HepG2 (cell line): ENCODE data around the gene NOC2L. TPM values are rescaled to one million over a fixed set of nuclear protein-coding genes. Genes with fewer than 3 reads are reported as not detected.

ENCODE experiments used
- BRD4 ChIP-seq: sonication (generic); formaldehyde crosslinking; IDR thresholded peaks from 2 replicates; pipeline ENCODE4 v1.4.0; 2020; ENCODE audit warnings: missing genetic modification reagents
- FOSL1 ChIP-seq: sonication (generic); formaldehyde crosslinking; IDR thresholded peaks from 2 replicates; pipeline ENCODE4 v1.9.0; 2021; ENCODE audit warnings: missing genetic modification reagents, borderline replicate concordance
- FOXC1 ChIP-seq: sonication (generic); formaldehyde crosslinking; IDR thresholded peaks from 2 replicates; pipeline ENCODE4 v1.8.0; 2022; ENCODE audit warnings: mild to moderate bottlenecking, missing genetic modification reagents, borderline replicate concordance
- HNRNPLL ChIP-seq: fragments of 200-400 bp; formaldehyde crosslinking; IDR thresholded peaks from 2 replicates; pipeline ENCODE4 v1.6.1; 2017; ENCODE audit warnings: mild to moderate bottlenecking, low read depth, low read length; ENCODE audit not compliant: poor library complexity, severe bottlenecking
- NR1H2 ChIP-seq: sonication (generic); formaldehyde crosslinking; IDR thresholded peaks from 2 replicates; pipeline ENCODE4 v1.8.1; 2022; ENCODE audit warnings: low read depth, missing genetic modification reagents, borderline replicate concordance
- NR2C2 ChIP-seq: sonication (generic); formaldehyde crosslinking; IDR thresholded peaks from 2 replicates; pipeline ENCODE4 v1.4.0; 2020; ENCODE audit warnings: missing genetic modification reagents, mild to moderate bottlenecking, moderate library complexity, borderline replicate concordance
- RNF2 ChIP-seq: fragments of 450-650 bp; conservative IDR thresholded peaks from 2 replicates; pipeline ENCODE4 v1.6.1; 2016; ENCODE audit warnings: low read depth
- TCF12 ChIP-seq, 2 experiments: fragments of 450-650 bp in 1 of 2; sonication (generic) in 1 of 2; formaldehyde crosslinking in 1 of 2; IDR thresholded peaks; 2 replicates each; pipeline versions ENCODE4 v1.6.1 to v1.8.0; 2017 to 2022; ENCODE audit warnings: antibody characterized with exemption in 1 of 2, mild to moderate bottlenecking in 1 of 2, missing genetic modification reagents in 1 of 2, moderate library complexity in 1 of 2
- ZC3H13 ChIP-seq: sonication (generic); formaldehyde crosslinking; IDR thresholded peaks from 2 replicates; pipeline ENCODE4 v1.8.1; 2023; ENCODE audit warnings: mild to moderate bottlenecking, missing genetic modification reagents, moderate library complexity
- ZFP90 ChIP-seq: sonication (generic); formaldehyde crosslinking; IDR thresholded peaks from 2 replicates; pipeline ENCODE4 v1.8.0; 2022; ENCODE audit warnings: missing genetic modification reagents, mild to moderate bottlenecking, inconsistent platforms, borderline replicate concordance
- ZNF143 ChIP-seq: sonication (generic); formaldehyde crosslinking; IDR thresholded peaks from 2 replicates; pipeline ENCODE4 v1.4.0; 2020; ENCODE audit warnings: missing genetic modification reagents
- ZNF350 ChIP-seq: sonication (generic); formaldehyde crosslinking; IDR thresholded peaks from 2 replicates; pipeline ENCODE4 v1.4.0; 2020; ENCODE audit warnings: mild to moderate bottlenecking, low read depth, missing genetic modification reagents, borderline replicate concordance
- ZNF547 ChIP-seq: sonication (generic); formaldehyde crosslinking; IDR thresholded peaks from 2 replicates; pipeline ENCODE4 v1.5.1; 2020; ENCODE audit warnings: mild to moderate bottlenecking, missing genetic modification reagents
- ZSCAN12 ChIP-seq: sonication (generic); formaldehyde crosslinking; IDR thresholded peaks from 2 replicates; pipeline ENCODE4 v1.9.0; 2021; ENCODE audit warnings: mild to moderate bottlenecking, missing genetic modification reagents
- ZSCAN21 ChIP-seq: sonication (generic); formaldehyde crosslinking; IDR thresholded peaks from 2 replicates; pipeline ENCODE4 v1.8.0; 2022; ENCODE audit warnings: mild to moderate bottlenecking, missing genetic modification reagents, moderate library complexity, borderline replicate concordance
- polyA plus RNA-seq, 8 experiments: library from polyadenylated mRNA; depleted of rRNA in 3 of 8; stranded (reverse) in 7 of 8; unstranded in 1 of 8; fragments of >200 nt; fragmentation: Illumina TruSeq in 4 of 8; extraction: Trizol in 4 of 8; gene quantifications; 2 replicates each; pipeline versions ENCODE4 v1.2.1 to v1.2.3, GENCODE V29; 2011 to 2016; ENCODE audit warnings: low read depth in 4 of 8, missing spikeins in 1 of 8, mixed read lengths in 1 of 8; ENCODE audit not compliant: insufficient read depth in 1 of 8
- total RNA-seq, 5 experiments: library from RNA; depleted of rRNA; stranded (reverse); fragments of >200 nt; fragmentation: Illumina TruSeq; extraction: Trizol; gene quantifications; 2 replicates each; pipeline ENCODE4 v1.2.3, GENCODE V29; 2016; ENCODE audit warnings: low read depth in 1 of 5
- TF ChIP-seq, protein P1 (sequence below): sonication (generic); formaldehyde crosslinking; IDR thresholded peaks from 2 replicates; pipeline ENCODE4 v1.4.0; 2020; ENCODE audit warnings: mild to moderate bottlenecking, missing genetic modification reagents
- TF ChIP-seq, protein P2 (sequence below): sonication (generic); formaldehyde crosslinking; IDR thresholded peaks from 2 replicates; pipeline ENCODE4 v1.4.0; 2020; ENCODE audit warnings: missing genetic modification reagents
- TF ChIP-seq, protein P3 (sequence below): sonication (generic); formaldehyde crosslinking; IDR thresholded peaks from 2 replicates; pipeline ENCODE4 v1.4.0; 2020; ENCODE audit warnings: missing genetic modification reagents
- TF ChIP-seq, protein P4 (sequence below): sonication (generic); formaldehyde crosslinking; IDR thresholded peaks from 2 replicates; pipeline ENCODE4 v1.4.0; 2020; ENCODE audit warnings: missing genetic modification reagents, low read depth, mild to moderate bottlenecking, borderline replicate concordance

The NOC2L gene
- total and polyA plus RNA-seq, 2 of the 13 experiments (the other 11 are each of a cell fraction or from before 2014, with no cell fraction given) = 32.0 to 103 TPM

DNA sequence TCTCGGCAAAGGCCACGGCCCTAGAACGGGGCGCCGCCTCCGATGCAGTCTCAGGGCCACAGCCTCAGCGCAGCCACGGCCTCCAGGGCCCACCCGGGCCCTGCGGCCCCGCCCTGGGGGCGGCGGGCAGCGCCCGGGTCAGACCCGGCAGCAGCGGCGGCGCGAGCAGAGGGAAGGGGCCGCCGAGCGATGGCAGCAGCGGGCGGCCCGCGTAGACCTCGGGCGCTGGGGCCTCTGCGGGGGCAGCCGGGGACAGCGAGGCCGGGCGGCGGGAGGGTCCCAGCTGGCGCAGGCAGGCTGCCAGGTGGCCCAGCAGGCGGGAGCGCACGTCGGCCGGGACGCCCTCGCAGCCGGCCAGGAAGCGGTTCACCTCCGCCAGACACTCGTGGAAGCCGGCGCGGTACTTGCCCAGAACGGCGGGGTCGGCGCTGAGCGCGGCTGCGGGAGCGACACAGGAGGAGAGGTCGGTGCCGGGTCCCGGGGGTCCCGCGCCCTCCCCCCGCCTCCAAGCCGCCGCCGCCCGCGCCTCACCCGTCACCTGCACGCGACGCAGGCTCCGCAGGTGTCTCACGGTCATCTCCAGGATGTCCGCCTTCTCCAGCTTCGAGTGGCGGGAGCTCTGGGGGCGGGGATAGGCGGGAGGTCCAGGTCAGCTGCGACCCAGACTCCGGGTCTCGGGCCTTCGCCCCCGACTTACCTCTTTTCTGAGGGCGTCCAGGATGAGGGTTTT, 40.1 kb upstream of the NOC2L start (continued):
- TF ChIP-seq FOXC1 (CRISPR knock-in tag) = peak; percentile 44; the same call in 1 of the 2 replicates
- TF ChIP-seq ZSCAN12 = no peak
- TF ChIP-seq ZNF350 (CRISPR knock-in tag) = 0 out of 2 replicates have a peak, but pooled peaks have one; percentile 21
- peak; percentile 57; the same call in 1 of the 2 replicates for TF ChIP-seq RNF2
- no peak for TF ChIP-seq FOSL1 (CRISPR knock-in tag)
- TF ChIP-seq, protein P1, sequence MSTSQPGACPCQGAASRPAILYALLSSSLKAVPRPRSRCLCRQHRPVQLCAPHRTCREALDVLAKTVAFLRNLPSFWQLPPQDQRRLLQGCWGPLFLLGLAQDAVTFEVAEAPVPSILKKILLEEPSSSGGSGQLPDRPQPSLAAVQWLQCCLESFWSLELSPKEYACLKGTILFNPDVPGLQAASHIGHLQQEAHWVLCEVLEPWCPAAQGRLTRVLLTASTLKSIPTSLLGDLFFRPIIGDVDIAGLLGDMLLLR (CRISPR knock-in tag) = no peak
- TF ChIP-seq NR1H2 (CRISPR knock-in tag) = no peak
- no peak for TF ChIP-seq TCF12 (IDR thresholded peaks at IDR 0.05)
- TF ChIP-seq TCF12 (CRISPR knock-in tag; IDR thresholded peaks at IDR 0.05) = 0 out of 2 replicates have a peak, but pooled peaks have one; percentile 29
- TF ChIP-seq ZNF143 (CRISPR knock-in tag) = no peak
- TF ChIP-seq HNRNPLL = peak; percentile 31
- TF ChIP-seq, protein P2, sequence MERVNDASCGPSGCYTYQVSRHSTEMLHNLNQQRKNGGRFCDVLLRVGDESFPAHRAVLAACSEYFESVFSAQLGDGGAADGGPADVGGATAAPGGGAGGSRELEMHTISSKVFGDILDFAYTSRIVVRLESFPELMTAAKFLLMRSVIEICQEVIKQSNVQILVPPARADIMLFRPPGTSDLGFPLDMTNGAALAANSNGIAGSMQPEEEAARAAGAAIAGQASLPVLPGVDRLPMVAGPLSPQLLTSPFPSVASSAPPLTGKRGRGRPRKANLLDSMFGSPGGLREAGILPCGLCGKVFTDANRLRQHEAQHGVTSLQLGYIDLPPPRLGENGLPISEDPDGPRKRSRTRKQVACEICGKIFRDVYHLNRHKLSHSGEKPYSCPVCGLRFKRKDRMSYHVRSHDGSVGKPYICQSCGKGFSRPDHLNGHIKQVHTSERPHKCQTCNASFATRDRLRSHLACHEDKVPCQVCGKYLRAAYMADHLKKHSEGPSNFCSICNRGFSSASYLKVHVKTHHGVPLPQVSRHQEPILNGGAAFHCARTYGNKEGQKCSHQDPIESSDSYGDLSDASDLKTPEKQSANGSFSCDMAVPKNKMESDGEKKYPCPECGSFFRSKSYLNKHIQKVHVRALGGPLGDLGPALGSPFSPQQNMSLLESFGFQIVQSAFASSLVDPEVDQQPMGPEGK = peak; percentile 48; the same call in 1 of the 2 replicates
- TF ChIP-seq ZFP90 (CRISPR knock-in tag) = no peak
- TF ChIP-seq ZSCAN21 (CRISPR knock-in tag) = 0 out of 2 replicates have a peak, but pooled peaks have one; percentile 18
- TF ChIP-seq ZC3H13 (CRISPR knock-in tag) = no peak
- TF ChIP-seq NR2C2 (CRISPR knock-in tag) = no peak
- TF ChIP-seq, protein P3, sequence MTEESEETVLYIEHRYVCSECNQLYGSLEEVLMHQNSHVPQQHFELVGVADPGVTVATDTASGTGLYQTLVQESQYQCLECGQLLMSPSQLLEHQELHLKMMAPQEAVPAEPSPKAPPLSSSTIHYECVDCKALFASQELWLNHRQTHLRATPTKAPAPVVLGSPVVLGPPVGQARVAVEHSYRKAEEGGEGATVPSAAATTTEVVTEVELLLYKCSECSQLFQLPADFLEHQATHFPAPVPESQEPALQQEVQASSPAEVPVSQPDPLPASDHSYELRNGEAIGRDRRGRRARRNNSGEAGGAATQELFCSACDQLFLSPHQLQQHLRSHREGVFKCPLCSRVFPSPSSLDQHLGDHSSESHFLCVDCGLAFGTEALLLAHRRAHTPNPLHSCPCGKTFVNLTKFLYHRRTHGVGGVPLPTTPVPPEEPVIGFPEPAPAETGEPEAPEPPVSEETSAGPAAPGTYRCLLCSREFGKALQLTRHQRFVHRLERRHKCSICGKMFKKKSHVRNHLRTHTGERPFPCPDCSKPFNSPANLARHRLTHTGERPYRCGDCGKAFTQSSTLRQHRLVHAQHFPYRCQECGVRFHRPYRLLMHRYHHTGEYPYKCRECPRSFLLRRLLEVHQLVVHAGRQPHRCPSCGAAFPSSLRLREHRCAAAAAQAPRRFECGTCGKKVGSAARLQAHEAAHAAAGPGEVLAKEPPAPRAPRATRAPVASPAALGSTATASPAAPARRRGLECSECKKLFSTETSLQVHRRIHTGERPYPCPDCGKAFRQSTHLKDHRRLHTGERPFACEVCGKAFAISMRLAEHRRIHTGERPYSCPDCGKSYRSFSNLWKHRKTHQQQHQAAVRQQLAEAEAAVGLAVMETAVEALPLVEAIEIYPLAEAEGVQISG (CRISPR knock-in tag) = peak; percentile 18; the same call in 1 of the 2 replicates
- TF ChIP-seq BRD4 (CRISPR knock-in tag) = 0 out of 2 replicates have a peak, but pooled peaks have one; percentile 17
- TF ChIP-seq, protein P4, sequence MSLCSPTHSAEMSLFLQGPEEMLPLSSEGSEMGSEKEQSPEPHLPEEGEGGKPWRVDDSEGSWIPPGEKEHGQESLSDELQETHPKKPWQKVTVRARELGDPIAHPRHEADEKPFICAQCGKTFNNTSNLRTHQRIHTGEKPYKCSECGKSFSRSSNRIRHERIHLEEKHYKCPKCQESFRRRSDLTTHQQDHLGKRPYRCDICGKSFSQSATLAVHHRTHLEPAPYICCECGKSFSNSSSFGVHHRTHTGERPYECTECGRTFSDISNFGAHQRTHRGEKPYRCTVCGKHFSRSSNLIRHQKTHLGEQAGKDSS (CRISPR knock-in tag) = peak; percentile 27; the same call in 1 of the 2 replicates
- peak; percentile 32; the same call in 1 of the 2 replicates for TF ChIP-seq ZNF547 (CRISPR knock-in tag)
